GM23338 (cell line): ENCODE results near the gene CFB. TPM values are rescaled to one million over a fixed set of nuclear protein-coding genes. Genes with fewer than 3 reads are reported as not detected.

ENCODE experiments used
- ATAC-seq: fragments of 200-7000 bp; cut with Tn5 transposase; 3 replicates; pipeline ENCODE4 v1.9.1; 2020
- DNase-seq: peaks from one replicate; pipeline ENCODE4 v3.0.0-alpha.2; 2015; ENCODE audit warnings: low spot score
- H2AFZ ChIP-seq: fragments of 200-600 bp; sonication (generic); 2 replicates; pipeline ENCODE4 v1.8.0; 2016; ENCODE audit warnings: antibody characterized with exemption, mild to moderate bottlenecking, moderate library complexity
- H3F3A ChIP-seq: fragments of 200-600 bp; sonication (generic); replicated peaks from 2 replicates; pipeline ENCODE4 v1.8.0; 2017; ENCODE audit warnings: antibody characterized with exemption, mixed run types, low read depth
- H3K27ac ChIP-seq: fragments of 200-600 bp; sonication (generic); 2 replicates; pipeline ENCODE4 v1.6.1; 2016; ENCODE audit warnings: low read depth
- H3K27me3 ChIP-seq: fragments of 200-600 bp; sonication (generic); 2 replicates; pipeline ENCODE4 v1.8.0; 2016; ENCODE audit warnings: mild to moderate bottlenecking, mixed run types, moderate library complexity; ENCODE audit not compliant: insufficient read depth
- H3K36me3 ChIP-seq: fragments of 200-600 bp; sonication (generic); 2 replicates; pipeline ENCODE4 v1.8.0; 2016; ENCODE audit warnings: mild to moderate bottlenecking; ENCODE audit not compliant: insufficient read depth
- H3K4me1 ChIP-seq: fragments of 200-600 bp; sonication (generic); 2 replicates; pipeline ENCODE4 v1.8.0; 2016; ENCODE audit warnings: mild to moderate bottlenecking, moderate library complexity; ENCODE audit not compliant: insufficient read depth
- H3K4me2 ChIP-seq: fragments of 200-600 bp; sonication (generic); 2 replicates; pipeline ENCODE4 v1.7.1; 2017; ENCODE audit warnings: mixed run types
- H3K4me3 ChIP-seq: fragments of 200-600 bp; sonication (generic); 2 replicates; pipeline ENCODE4 v1.6.1; 2016; ENCODE audit warnings: mixed run types
- H3K79me2 ChIP-seq: fragments of 200-600 bp; sonication (generic); replicated peaks from 2 replicates; pipeline ENCODE4 v1.8.0; 2017; ENCODE audit warnings: mild to moderate bottlenecking; ENCODE audit not compliant: insufficient read depth
- H3K9me2 ChIP-seq: fragments of 200-600 bp; sonication (generic); 2 replicates; pipeline ENCODE4 v1.8.0; 2017; ENCODE audit not compliant: insufficient read depth
- H4K20me1 ChIP-seq: fragments of 200-600 bp; sonication (generic); replicated peaks from 2 replicates; pipeline ENCODE4 v1.8.0; 2017; ENCODE audit warnings: mild to moderate bottlenecking; ENCODE audit not compliant: insufficient read depth
- H3K27ac Mint-ChIP-seq: 2 replicates; pipeline ENCODE4 v1.8.0; 2020; ENCODE audit warnings: inconsistent platforms, mild to moderate bottlenecking, moderate library complexity, mixed read lengths
- H3K27me3 Mint-ChIP-seq: 3 replicates; pipeline ENCODE4 v1.8.0; 2022; ENCODE audit warnings: low read depth, mild to moderate bottlenecking, moderate library complexity, mixed read lengths, inconsistent platforms; ENCODE audit not compliant: insufficient read depth, poor library complexity
- H3K36me3 Mint-ChIP-seq: 3 replicates; pipeline ENCODE4 v1.8.0; 2021; ENCODE audit warnings: low read depth, mild to moderate bottlenecking, inconsistent platforms, moderate library complexity, mixed read lengths
- H3K4me1 Mint-ChIP-seq: 3 replicates; pipeline ENCODE4 v1.8.0; 2020; ENCODE audit warnings: mild to moderate bottlenecking, inconsistent platforms, mixed read lengths
- H3K4me3 Mint-ChIP-seq: 3 replicates; pipeline ENCODE4 v1.8.0; 2021; ENCODE audit warnings: moderate library complexity, mild to moderate bottlenecking, inconsistent platforms, mixed read lengths
- H3K9me3 Mint-ChIP-seq: 3 replicates; pipeline ENCODE4 v1.8.0; 2020; ENCODE audit warnings: moderate library complexity, mild to moderate bottlenecking, inconsistent platforms, mixed read lengths
- CREB1 ChIP-seq: fragments of 250-450 bp; sonication (Bioruptor Pico); IDR thresholded peaks from 2 replicates; pipeline ENCODE4 v1.5.0; 2020; ENCODE audit warnings: low read depth, mild to moderate bottlenecking, moderate library complexity
- EZH2 ChIP-seq: fragments of 200-600 bp; sonication (generic); IDR thresholded peaks from one replicate; pipeline ENCODE4 v1.8.0; 2017; ENCODE audit warnings: antibody characterized with exemption, mild to moderate bottlenecking, low read depth; ENCODE audit not compliant: unreplicated experiment
- EZH2phosphoT487 ChIP-seq: fragments of 200-600 bp; sonication (generic); IDR thresholded peaks from one replicate; pipeline ENCODE4 v1.8.1; 2018; ENCODE audit warnings: antibody characterized with exemption; ENCODE audit not compliant: unreplicated experiment
- JUNB ChIP-seq: IDR thresholded peaks from one replicate; pipeline ENCODE4 v1.6.1; 2016; ENCODE audit warnings: antibody characterized with exemption; ENCODE audit not compliant: unreplicated experiment
- NANOG ChIP-seq: IDR thresholded peaks from 2 replicates; pipeline ENCODE4 v1.6.1; 2016; ENCODE audit warnings: antibody characterized with exemption, borderline replicate concordance
- POLR2AphosphoS5 ChIP-seq: IDR thresholded peaks from 2 replicates; pipeline ENCODE4 v1.6.1; 2016; ENCODE audit warnings: antibody characterized with exemption, low read depth
- STAT1 ChIP-seq: IDR thresholded peaks from one replicate; pipeline ENCODE4 v1.6.1; 2016; ENCODE audit warnings: antibody characterized with exemption; ENCODE audit not compliant: unreplicated experiment
- ZNF114 ChIP-seq: fragments of 250-450 bp; sonication (Bioruptor Pico); IDR thresholded peaks from 2 replicates; pipeline ENCODE4 v1.5.0; 2020; ENCODE audit warnings: mild to moderate bottlenecking, moderate library complexity
- ZNF331 ChIP-seq: fragments of 250-450 bp; sonication (Bioruptor Pico); IDR thresholded peaks from 2 replicates; pipeline ENCODE4 v1.5.0; 2020; ENCODE audit warnings: low read depth, mild to moderate bottlenecking, moderate library complexity
- polyA plus RNA-seq: library from polyadenylated mRNA; unstranded; fragments of >200 nt; fragmentation: Nextera tagmentation; extraction: Ambion mirVana; gene quantifications from 2 replicates; pipeline ENCODE4 v1.2.1, GENCODE V29; 2016
- total RNA-seq: library from RNA; depleted of rRNA; stranded (reverse); fragments of >200 nt; shearing (Covaris generic); gene quantifications from 2 replicates; pipeline ENCODE4 v1.2.3, GENCODE V29; 2014
- TF ChIP-seq, protein P1 (sequence below): fragments of 250-450 bp; sonication (Bioruptor Pico); IDR thresholded peaks from 2 replicates; pipeline ENCODE4 v1.5.0; 2020; ENCODE audit warnings: mild to moderate bottlenecking, moderate library complexity
- TF ChIP-seq, protein P2 (sequence below): IDR thresholded peaks from one replicate; pipeline ENCODE4 v1.6.1; 2018; ENCODE audit warnings: antibody characterized with exemption; ENCODE audit not compliant: unreplicated experiment
- TF ChIP-seq, protein P3 (sequence below), 2 experiments: fragments of 200-600 bp in 1 of 2; sonication (generic) in 1 of 2; conservative IDR thresholded peaks; 2 replicates each; pipeline versions ENCODE4 v1.5.1 to v1.6.1; 2016 to 2017; ENCODE audit warnings: antibody characterized with exemption in 2 of 2, low read depth in 2 of 2, mild to moderate bottlenecking in 2 of 2, moderate library complexity in 1 of 2
- TF ChIP-seq, protein P4 (sequence below): IDR thresholded peaks from 2 replicates; pipeline ENCODE4 v1.6.1; 2016; ENCODE audit warnings: antibody characterized with exemption

Gene CFB
- total and polyA plus RNA-seq, 2 experiments from 2014 or later = 0.86 TPM; not detected in 1

DNA sequence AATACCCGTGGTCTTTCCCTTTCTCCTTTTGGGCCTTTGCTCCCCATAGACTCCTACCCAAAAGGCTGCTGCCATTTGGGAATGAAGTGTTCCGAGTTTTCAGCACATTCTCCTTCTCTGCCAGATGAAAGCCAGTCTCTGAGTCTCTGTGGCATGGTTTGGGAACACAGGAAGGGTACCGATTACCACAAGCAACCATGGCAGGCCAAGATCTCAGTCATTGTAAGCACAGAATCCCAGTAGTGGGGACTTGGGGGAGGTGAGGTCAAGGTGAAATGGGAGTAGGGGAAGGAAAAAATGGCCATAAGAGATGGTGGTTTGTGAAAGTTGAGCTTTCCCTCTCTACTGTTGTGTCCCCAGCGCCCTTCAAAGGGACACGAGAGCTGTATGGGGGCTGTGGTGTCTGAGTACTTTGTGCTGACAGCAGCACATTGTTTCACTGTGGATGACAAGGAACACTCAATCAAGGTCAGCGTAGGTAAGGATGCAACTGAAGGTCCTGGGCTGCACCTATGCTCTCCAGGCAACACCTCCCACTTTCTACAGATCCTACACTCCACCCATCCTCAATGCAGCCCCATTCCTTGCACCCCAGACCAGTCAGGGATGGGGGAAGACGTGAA, 4.1 kb downstream of the CFB start:
- Mint-ChIP-seq H3K4me3 (no peak overlapping the region; the same call in 2 of the 3 replicates), H3K9me3 (peaks cover 3% of the 10 kb centered on the region; the same call in 1 of the 3 replicates), H3K27me3 (peaks cover 16% of the 10 kb centered on the region), H3K4me1 (no peaks in the 10 kb centered on the region; the same call in 1 of the 3 replicates), H3K36me3 (peaks cover 28% of the 10 kb centered on the region), H3K27ac (no peak overlapping the region)
- no peak overlapping the region for H3K4me2 ChIP-seq
- H3K27ac ChIP-seq = no peak overlapping the region
- no peak overlapping the region for H3K4me3 ChIP-seq
- no peak overlapping the region for H2AFZ ChIP-seq
- no peaks in the 10 kb centered on the region for H3K9me2 ChIP-seq
- no peaks in the 10 kb centered on the region for H3K27me3 ChIP-seq
- H3K79me2 ChIP-seq = no peaks in the 10 kb centered on the region
- no peak for ATAC-seq
- no peaks in the 10 kb centered on the region for H3K4me1 ChIP-seq
- TF ChIP-seq JUNB = no peak
- TF ChIP-seq, protein P1, sequence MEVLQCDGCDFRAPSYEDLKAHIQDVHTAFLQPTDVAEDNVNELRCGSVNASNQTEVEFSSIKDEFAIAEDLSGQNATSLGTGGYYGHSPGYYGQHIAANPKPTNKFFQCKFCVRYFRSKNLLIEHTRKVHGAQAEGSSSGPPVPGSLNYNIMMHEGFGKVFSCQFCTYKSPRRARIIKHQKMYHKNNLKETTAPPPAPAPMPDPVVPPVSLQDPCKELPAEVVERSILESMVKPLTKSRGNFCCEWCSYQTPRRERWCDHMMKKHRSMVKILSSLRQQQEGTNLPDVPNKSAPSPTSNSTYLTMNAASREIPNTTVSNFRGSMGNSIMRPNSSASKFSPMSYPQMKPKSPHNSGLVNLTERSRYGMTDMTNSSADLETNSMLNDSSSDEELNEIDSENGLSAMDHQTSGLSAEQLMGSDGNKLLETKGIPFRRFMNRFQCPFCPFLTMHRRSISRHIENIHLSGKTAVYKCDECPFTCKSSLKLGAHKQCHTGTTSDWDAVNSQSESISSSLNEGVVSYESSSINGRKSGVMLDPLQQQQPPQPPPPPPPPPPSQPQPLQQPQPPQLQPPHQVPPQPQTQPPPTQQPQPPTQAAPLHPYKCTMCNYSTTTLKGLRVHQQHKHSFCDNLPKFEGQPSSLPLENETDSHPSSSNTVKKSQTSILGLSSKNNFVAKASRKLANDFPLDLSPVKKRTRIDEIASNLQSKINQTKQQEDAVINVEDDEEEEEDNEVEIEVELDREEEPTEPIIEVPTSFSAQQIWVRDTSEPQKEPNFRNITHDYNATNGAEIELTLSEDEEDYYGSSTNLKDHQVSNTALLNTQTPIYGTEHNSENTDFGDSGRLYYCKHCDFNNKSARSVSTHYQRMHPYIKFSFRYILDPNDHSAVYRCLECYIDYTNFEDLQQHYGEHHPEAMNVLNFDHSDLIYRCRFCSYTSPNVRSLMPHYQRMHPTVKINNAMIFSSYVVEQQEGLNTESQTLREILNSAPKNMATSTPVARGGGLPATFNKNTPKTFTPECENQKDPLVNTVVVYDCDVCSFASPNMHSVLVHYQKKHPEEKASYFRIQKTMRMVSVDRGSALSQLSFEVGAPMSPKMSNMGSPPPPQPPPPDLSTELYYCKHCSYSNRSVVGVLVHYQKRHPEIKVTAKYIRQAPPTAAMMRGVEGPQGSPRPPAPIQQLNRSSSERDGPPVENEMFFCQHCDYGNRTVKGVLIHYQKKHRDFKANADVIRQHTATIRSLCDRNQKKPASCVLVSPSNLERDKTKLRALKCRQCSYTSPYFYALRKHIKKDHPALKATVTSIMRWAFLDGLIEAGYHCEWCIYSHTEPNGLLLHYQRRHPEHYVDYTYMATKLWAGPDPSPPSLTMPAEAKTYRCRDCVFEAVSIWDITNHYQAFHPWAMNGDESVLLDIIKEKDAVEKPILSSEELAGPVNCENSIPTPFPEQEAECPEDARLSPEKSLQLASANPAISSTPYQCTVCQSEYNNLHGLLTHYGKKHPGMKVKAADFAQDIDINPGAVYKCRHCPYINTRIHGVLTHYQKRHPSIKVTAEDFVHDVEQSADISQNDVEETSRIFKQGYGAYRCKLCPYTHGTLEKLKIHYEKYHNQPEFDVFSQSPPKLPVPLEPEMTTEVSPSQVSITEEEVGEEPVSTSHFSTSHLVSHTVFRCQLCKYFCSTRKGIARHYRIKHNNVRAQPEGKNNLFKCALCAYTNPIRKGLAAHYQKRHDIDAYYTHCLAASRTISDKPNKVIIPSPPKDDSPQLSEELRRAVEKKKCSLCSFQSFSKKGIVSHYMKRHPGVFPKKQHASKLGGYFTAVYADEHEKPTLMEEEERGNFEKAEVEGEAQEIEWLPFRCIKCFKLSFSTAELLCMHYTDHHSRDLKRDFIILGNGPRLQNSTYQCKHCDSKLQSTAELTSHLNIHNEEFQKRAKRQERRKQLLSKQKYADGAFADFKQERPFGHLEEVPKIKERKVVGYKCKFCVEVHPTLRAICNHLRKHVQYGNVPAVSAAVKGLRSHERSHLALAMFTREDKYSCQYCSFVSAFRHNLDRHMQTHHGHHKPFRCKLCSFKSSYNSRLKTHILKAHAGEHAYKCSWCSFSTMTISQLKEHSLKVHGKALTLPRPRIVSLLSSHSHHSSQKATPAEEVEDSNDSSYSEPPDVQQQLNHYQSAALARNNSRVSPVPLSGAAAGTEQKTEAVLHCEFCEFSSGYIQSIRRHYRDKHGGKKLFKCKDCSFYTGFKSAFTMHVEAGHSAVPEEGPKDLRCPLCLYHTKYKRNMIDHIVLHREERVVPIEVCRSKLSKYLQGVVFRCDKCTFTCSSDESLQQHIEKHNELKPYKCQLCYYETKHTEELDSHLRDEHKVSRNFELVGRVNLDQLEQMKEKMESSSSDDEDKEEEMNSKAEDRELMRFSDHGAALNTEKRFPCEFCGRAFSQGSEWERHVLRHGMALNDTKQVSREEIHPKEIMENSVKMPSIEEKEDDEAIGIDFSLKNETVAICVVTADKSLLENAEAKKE (CRISPR knock-in tag) = no peak
- TF ChIP-seq EZH2 = no peak
- TF ChIP-seq ZNF331 (CRISPR knock-in tag) = no peak
- TF ChIP-seq POLR2AphosphoS5 = no peak
- TF ChIP-seq, protein P2, sequence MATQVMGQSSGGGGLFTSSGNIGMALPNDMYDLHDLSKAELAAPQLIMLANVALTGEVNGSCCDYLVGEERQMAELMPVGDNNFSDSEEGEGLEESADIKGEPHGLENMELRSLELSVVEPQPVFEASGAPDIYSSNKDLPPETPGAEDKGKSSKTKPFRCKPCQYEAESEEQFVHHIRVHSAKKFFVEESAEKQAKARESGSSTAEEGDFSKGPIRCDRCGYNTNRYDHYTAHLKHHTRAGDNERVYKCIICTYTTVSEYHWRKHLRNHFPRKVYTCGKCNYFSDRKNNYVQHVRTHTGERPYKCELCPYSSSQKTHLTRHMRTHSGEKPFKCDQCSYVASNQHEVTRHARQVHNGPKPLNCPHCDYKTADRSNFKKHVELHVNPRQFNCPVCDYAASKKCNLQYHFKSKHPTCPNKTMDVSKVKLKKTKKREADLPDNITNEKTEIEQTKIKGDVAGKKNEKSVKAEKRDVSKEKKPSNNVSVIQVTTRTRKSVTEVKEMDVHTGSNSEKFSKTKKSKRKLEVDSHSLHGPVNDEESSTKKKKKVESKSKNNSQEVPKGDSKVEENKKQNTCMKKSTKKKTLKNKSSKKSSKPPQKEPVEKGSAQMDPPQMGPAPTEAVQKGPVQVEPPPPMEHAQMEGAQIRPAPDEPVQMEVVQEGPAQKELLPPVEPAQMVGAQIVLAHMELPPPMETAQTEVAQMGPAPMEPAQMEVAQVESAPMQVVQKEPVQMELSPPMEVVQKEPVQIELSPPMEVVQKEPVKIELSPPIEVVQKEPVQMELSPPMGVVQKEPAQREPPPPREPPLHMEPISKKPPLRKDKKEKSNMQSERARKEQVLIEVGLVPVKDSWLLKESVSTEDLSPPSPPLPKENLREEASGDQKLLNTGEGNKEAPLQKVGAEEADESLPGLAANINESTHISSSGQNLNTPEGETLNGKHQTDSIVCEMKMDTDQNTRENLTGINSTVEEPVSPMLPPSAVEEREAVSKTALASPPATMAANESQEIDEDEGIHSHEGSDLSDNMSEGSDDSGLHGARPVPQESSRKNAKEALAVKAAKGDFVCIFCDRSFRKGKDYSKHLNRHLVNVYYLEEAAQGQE = no peak
- TF ChIP-seq CREB1 (CRISPR knock-in tag) = no peak
- TF ChIP-seq STAT1 = no peak
- no peak for TF ChIP-seq EZH2phosphoT487
- TF ChIP-seq NANOG = no peak
- TF ChIP-seq, protein P3, sequence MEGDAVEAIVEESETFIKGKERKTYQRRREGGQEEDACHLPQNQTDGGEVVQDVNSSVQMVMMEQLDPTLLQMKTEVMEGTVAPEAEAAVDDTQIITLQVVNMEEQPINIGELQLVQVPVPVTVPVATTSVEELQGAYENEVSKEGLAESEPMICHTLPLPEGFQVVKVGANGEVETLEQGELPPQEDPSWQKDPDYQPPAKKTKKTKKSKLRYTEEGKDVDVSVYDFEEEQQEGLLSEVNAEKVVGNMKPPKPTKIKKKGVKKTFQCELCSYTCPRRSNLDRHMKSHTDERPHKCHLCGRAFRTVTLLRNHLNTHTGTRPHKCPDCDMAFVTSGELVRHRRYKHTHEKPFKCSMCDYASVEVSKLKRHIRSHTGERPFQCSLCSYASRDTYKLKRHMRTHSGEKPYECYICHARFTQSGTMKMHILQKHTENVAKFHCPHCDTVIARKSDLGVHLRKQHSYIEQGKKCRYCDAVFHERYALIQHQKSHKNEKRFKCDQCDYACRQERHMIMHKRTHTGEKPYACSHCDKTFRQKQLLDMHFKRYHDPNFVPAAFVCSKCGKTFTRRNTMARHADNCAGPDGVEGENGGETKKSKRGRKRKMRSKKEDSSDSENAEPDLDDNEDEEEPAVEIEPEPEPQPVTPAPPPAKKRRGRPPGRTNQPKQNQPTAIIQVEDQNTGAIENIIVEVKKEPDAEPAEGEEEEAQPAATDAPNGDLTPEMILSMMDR (conservative IDR thresholded peaks at IDR 0.05; ENCODE audit: low read depth in 2 of 2) = no peak
- TF ChIP-seq ZNF114 (CRISPR knock-in tag) = no peak
- TF ChIP-seq, protein P4, sequence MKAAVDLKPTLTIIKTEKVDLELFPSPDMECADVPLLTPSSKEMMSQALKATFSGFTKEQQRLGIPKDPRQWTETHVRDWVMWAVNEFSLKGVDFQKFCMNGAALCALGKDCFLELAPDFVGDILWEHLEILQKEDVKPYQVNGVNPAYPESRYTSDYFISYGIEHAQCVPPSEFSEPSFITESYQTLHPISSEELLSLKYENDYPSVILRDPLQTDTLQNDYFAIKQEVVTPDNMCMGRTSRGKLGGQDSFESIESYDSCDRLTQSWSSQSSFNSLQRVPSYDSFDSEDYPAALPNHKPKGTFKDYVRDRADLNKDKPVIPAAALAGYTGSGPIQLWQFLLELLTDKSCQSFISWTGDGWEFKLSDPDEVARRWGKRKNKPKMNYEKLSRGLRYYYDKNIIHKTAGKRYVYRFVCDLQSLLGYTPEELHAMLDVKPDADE = no peak
- H4K20me1 ChIP-seq = no peaks in the 10 kb centered on the region; the same call in 1 of the 2 replicates
- DNase-seq = no peak
- 0 out of 2 replicates have a peak, but pooled peaks cover 6% of the 10 kb centered on the region for H3F3A ChIP-seq
- H3K36me3 ChIP-seq = peaks cover 6% of the 10 kb centered on the region; the same call in 1 of the 2 replicates
